Measurements from ENCODE around the gene ZBTB8A.
"Not testable (repeated sequence)": the region's sequence is repeated elsewhere in the genome, so short reads cannot be mapped to it uniquely, and the experiment has no call there.

ZBTB8A gene

GRCh38 chr1:32609180-32609579, 70.0 kb downstream of the ZBTB8A start:
- Mint-ChIP-seq H3K27ac (ENCODE audit: low read depth) (no peak overlapping the region), H3K4me1 (peaks cover 6% of the 10 kb centered on the region), H3K36me3 (ENCODE audit: insufficient read depth) (no peaks in the 10 kb centered on the region), H3K4me3 (no peak overlapping the region), H3K9me3 (no peaks in the 10 kb centered on the region), H3K27me3 (no peaks in the 10 kb centered on the region)
- ATAC-seq (replicated peaks; ENCODE audit: extremely low read depth, poor library complexity, severe bottlenecking) (no peak), DNase-seq (ENCODE audit: low spot score in 2 of 2) (no peak)

GRCh38 chr1:32611859-32612188, 72.6 kb downstream of the ZBTB8A start:
- no peaks in the 10 kb centered on the region for H3K9me3 Mint-ChIP-seq
- no peaks in the 10 kb centered on the region for H3K27me3 Mint-ChIP-seq
- ATAC-seq (replicated peaks; ENCODE audit: extremely low read depth, poor library complexity, severe bottlenecking) (no peak), DNase-seq (ENCODE audit: low spot score in 2 of 2) (no peak)
- H3K4me1 Mint-ChIP-seq, result peaks cover 6% of the 10 kb centered on the region
- H3K27ac Mint-ChIP-seq (ENCODE audit: low read depth), result no peak overlapping the region
- H3K36me3 Mint-ChIP-seq (ENCODE audit: insufficient read depth), result no peaks in the 10 kb centered on the region
- H3K4me3 Mint-ChIP-seq, result peak overlapping the region; percentile 15

GRCh38 chr1:32612189-32612881, 73.1 kb downstream of the ZBTB8A start:
- ATAC-seq (replicated peaks; ENCODE audit: extremely low read depth, poor library complexity, severe bottlenecking) (peak; percentile 49), DNase-seq (ENCODE audit: low spot score in 2 of 2) (no peak)
- Mint-ChIP-seq H3K27me3 (no peaks in the 10 kb centered on the region), H3K4me3 (peak overlapping the region; percentile 15), H3K9me3 (no peaks in the 10 kb centered on the region), H3K36me3 (ENCODE audit: insufficient read depth) (no peaks in the 10 kb centered on the region), H3K4me1 (peaks cover 6% of the 10 kb centered on the region), H3K27ac (ENCODE audit: low read depth) (peak overlapping the region; percentile 4)

- ATAC-seq (replicated peaks; ENCODE audit: extremely low read depth, poor library complexity, severe bottlenecking), result no peak
- H3K27ac Mint-ChIP-seq (ENCODE audit: low read depth), result no peak overlapping the region
- no peaks in the 10 kb centered on the region for H3K27me3 Mint-ChIP-seq
- H3K9me3 Mint-ChIP-seq, result no peaks in the 10 kb centered on the region
- peak overlapping the region; percentile 31 for H3K4me3 Mint-ChIP-seq
- H3K4me1 Mint-ChIP-seq, result peaks cover 6% of the 10 kb centered on the region
- no peaks in the 10 kb centered on the region for H3K36me3 Mint-ChIP-seq (ENCODE audit: insufficient read depth)
- no peak for DNase-seq (ENCODE audit: low spot score in 2 of 2)
Measured at GRCh38 chr1:32613472-32613871, 74.2 kb downstream of the ZBTB8A start.

- peaks cover 12% of the 10 kb centered on the region for H3K4me1 Mint-ChIP-seq
- peaks cover 9% of the 10 kb centered on the region for H3K36me3 Mint-ChIP-seq (ENCODE audit: insufficient read depth)
- ATAC-seq (replicated peaks; ENCODE audit: extremely low read depth, poor library complexity, severe bottlenecking) (no peak), DNase-seq (ENCODE audit: low spot score in 2 of 2) (no peak)
- no peaks in the 10 kb centered on the region for H3K9me3 Mint-ChIP-seq
- no peak overlapping the region for H3K27ac Mint-ChIP-seq (ENCODE audit: low read depth)
- H3K4me3 Mint-ChIP-seq, result no peak overlapping the region
- no peaks in the 10 kb centered on the region for H3K27me3 Mint-ChIP-seq
Measured at GRCh38 chr1:32618673-32619221, 79.5 kb downstream of the ZBTB8A start.

GRCh38 chr1:32619701-32620485, 80.7 kb downstream of the ZBTB8A start:
- Mint-ChIP-seq H3K27me3 (no peaks in the 10 kb centered on the region), H3K27ac (ENCODE audit: low read depth) (peak overlapping the region; percentile 64), H3K36me3 (ENCODE audit: insufficient read depth) (peaks cover 9% of the 10 kb centered on the region), H3K4me3 (no peak overlapping the region), H3K9me3 (no peaks in the 10 kb centered on the region), H3K4me1 (peaks cover 18% of the 10 kb centered on the region)
- ATAC-seq (replicated peaks; ENCODE audit: extremely low read depth, poor library complexity, severe bottlenecking), result no peak
- DNase-seq (ENCODE audit: low spot score in 2 of 2), result no peak

GRCh38 chr1:32622205-32622604, 83.0 kb downstream of the ZBTB8A start:
- Mint-ChIP-seq H3K4me3 (no peak overlapping the region), H3K9me3 (no peaks in the 10 kb centered on the region), H3K27ac (ENCODE audit: low read depth) (no peak overlapping the region), H3K36me3 (ENCODE audit: insufficient read depth) (peaks cover 11% of the 10 kb centered on the region), H3K4me1 (peaks cover 22% of the 10 kb centered on the region), H3K27me3 (no peaks in the 10 kb centered on the region)
- DNase-seq (ENCODE audit: low spot score in 2 of 2) (no peak), ATAC-seq (replicated peaks; ENCODE audit: extremely low read depth, poor library complexity, severe bottlenecking) (no peak)

GRCh38 chr1:32622806-32623681, 83.8 kb downstream of the ZBTB8A start:
- Mint-ChIP-seq H3K27me3 (no peaks in the 10 kb centered on the region), H3K27ac (ENCODE audit: low read depth) (peak overlapping the region; percentile 56), H3K4me1 (peaks cover 30% of the 10 kb centered on the region), H3K4me3 (peak overlapping the region; percentile 12), H3K36me3 (ENCODE audit: insufficient read depth) (peaks cover 14% of the 10 kb centered on the region), H3K9me3 (no peaks in the 10 kb centered on the region)
- no peak for ATAC-seq (replicated peaks; ENCODE audit: extremely low read depth, poor library complexity, severe bottlenecking)
- DNase-seq (ENCODE audit: low spot score in 2 of 2), result no peak

GRCh38 chr1:32623775-32624174, 84.5 kb downstream of the ZBTB8A start:
- Mint-ChIP-seq H3K27me3 (no peaks in the 10 kb centered on the region), H3K4me1 (peaks cover 31% of the 10 kb centered on the region), H3K4me3 (peak overlapping the region; percentile 12), H3K27ac (ENCODE audit: low read depth) (peak overlapping the region; percentile 56), H3K36me3 (ENCODE audit: insufficient read depth) (peaks cover 17% of the 10 kb centered on the region), H3K9me3 (no peaks in the 10 kb centered on the region)
- DNase-seq (ENCODE audit: low spot score in 2 of 2) (no peak), ATAC-seq (replicated peaks; ENCODE audit: extremely low read depth, poor library complexity, severe bottlenecking) (no peak)

- no peak overlapping the region for H3K4me3 Mint-ChIP-seq
- H3K27ac Mint-ChIP-seq (ENCODE audit: low read depth), result no peak overlapping the region
- ATAC-seq (replicated peaks; ENCODE audit: extremely low read depth, poor library complexity, severe bottlenecking), result no peak
- no peaks in the 10 kb centered on the region for H3K9me3 Mint-ChIP-seq
- peaks cover 18% of the 10 kb centered on the region for H3K36me3 Mint-ChIP-seq (ENCODE audit: insufficient read depth)
- no peaks in the 10 kb centered on the region for H3K27me3 Mint-ChIP-seq
- no peak for DNase-seq (ENCODE audit: low spot score in 2 of 2)
- peaks cover 31% of the 10 kb centered on the region for H3K4me1 Mint-ChIP-seq
Measured at GRCh38 chr1:32626176-32626575, 86.9 kb downstream of the ZBTB8A start.

GRCh38 chr1:32627596-32628162, 88.5 kb downstream of the ZBTB8A start:
- peak in 1 of 2 donors; percentile 44 for DNase-seq (ENCODE audit: low spot score in 2 of 2)
- Mint-ChIP-seq H3K9me3 (no peaks in the 10 kb centered on the region), H3K4me1 (peaks cover 30% of the 10 kb centered on the region), H3K4me3 (peak overlapping the region; percentile 67), H3K27me3 (no peaks in the 10 kb centered on the region), H3K27ac (ENCODE audit: low read depth) (peak overlapping the region; percentile 95), H3K36me3 (ENCODE audit: insufficient read depth) (peaks cover 21% of the 10 kb centered on the region)
- ATAC-seq (replicated peaks; ENCODE audit: extremely low read depth, poor library complexity, severe bottlenecking), result peak; percentile 96

GRCh38 chr1:32630173-32630572, 90.9 kb downstream of the ZBTB8A start:
- not testable (repeated sequence) for H3K27ac Mint-ChIP-seq (ENCODE audit: low read depth); H3K4me3 Mint-ChIP-seq; H3K27me3 Mint-ChIP-seq; DNase-seq (ENCODE audit: low spot score in 2 of 2); H3K9me3 Mint-ChIP-seq; ATAC-seq (replicated peaks; ENCODE audit: extremely low read depth, poor library complexity, severe bottlenecking)
- H3K4me1 Mint-ChIP-seq, result peaks cover 13% of the 10 kb centered on the region
- H3K36me3 Mint-ChIP-seq (ENCODE audit: insufficient read depth), result peaks cover 30% of the 10 kb centered on the region
